ENCODE results near the gene ALKBH4. TPM values are rescaled to one million over a fixed set of nuclear protein-coding genes. Genes with fewer than 3 reads are reported as not detected.
"Not testable (repeated sequence)": the region's sequence is repeated elsewhere in the genome, so short reads cannot be mapped to it uniquely, and the experiment has no call there.

The ALKBH4 gene
- total and polyA plus RNA-seq, 11 donors, result 4.9 to 19.4 (median 6.8) TPM

- H3K9me3 ChIP-seq, result peaks cover 0 to 8% (median 0%) of the 10 kb centered on the region in 12 donors
- WGBS, 4 donors, result 64 to 75% (median 74%) methylated on average over 6 of the region's 6 CpGs
- intact Hi-C loops (cut with DNase I), result no loop called here
- H3K4me3 ChIP-seq, result no peak overlapping the region
- TF ChIP-seq, protein P1, sequence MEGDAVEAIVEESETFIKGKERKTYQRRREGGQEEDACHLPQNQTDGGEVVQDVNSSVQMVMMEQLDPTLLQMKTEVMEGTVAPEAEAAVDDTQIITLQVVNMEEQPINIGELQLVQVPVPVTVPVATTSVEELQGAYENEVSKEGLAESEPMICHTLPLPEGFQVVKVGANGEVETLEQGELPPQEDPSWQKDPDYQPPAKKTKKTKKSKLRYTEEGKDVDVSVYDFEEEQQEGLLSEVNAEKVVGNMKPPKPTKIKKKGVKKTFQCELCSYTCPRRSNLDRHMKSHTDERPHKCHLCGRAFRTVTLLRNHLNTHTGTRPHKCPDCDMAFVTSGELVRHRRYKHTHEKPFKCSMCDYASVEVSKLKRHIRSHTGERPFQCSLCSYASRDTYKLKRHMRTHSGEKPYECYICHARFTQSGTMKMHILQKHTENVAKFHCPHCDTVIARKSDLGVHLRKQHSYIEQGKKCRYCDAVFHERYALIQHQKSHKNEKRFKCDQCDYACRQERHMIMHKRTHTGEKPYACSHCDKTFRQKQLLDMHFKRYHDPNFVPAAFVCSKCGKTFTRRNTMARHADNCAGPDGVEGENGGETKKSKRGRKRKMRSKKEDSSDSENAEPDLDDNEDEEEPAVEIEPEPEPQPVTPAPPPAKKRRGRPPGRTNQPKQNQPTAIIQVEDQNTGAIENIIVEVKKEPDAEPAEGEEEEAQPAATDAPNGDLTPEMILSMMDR (IDR thresholded peaks at IDR 0.05), result no peak
- no peak for TF ChIP-seq POLR2A (IDR thresholded peaks at IDR 0.05)
- peaks cover 0 to 99% (median 86%) of the 10 kb centered on the region in 9 donors for H3K36me3 ChIP-seq
- ATAC-seq (no peak), DNase-seq (no peak)
- no peaks in the 10 kb centered on the region for H3K27me3 ChIP-seq
- H3K4me1 ChIP-seq, result peaks cover 0 to 11% (median 5%) of the 10 kb centered on the region in 12 donors
- H3K27ac ChIP-seq, result no peak overlapping the region
Measured at GRCh38 chr7:102410123-102410522, 54.5 kb downstream of the ALKBH4 start.

GRCh38 chr7:102409340-102409739, 55.3 kb downstream of the ALKBH4 start:
- Histone ChIP-seq H3K4me3 (no peak overlapping the region), H3K36me3 (peaks cover 0 to 99% (median 86%) of the 10 kb centered on the region in 9 donors), H3K9me3 (peaks cover 0 to 8% (median 0%) of the 10 kb centered on the region in 12 donors), H3K4me1 (peaks cover 0 to 11% (median 5%) of the 10 kb centered on the region in 12 donors), H3K27me3 (no peaks in the 10 kb centered on the region), H3K27ac (no peak overlapping the region)
- 95 to 100% (median 99%) methylated on average over 4 of the region's 4 CpGs for WGBS, 4 donors
- DNase-seq (no peak), ATAC-seq (no peak)
- no peak for TF ChIP-seq POLR2A (IDR thresholded peaks at IDR 0.05)
- TF ChIP-seq, protein P1 (IDR thresholded peaks at IDR 0.05), result no peak
- intact Hi-C loops (cut with DNase I), result loop anchor here in 1 of 10 donors (10.0 kb wide), 1 partner anchor 45 kb away; no protein-coding TSS in a partner anchor

- H3K9me3 ChIP-seq, H3K27ac ChIP-seq, ATAC-seq, DNase-seq, H3K27me3 ChIP-seq, H3K4me3 ChIP-seq: not testable (repeated sequence)
- WGBS, 4 donors, result 96 to 99% (median 97%) methylated on average over 6 of the region's 6 CpGs
- Histone ChIP-seq H3K36me3 (peaks cover 0 to 99% (median 88%) of the 10 kb centered on the region in 9 donors), H3K4me1 (peaks cover 0 to 11% (median 6%) of the 10 kb centered on the region in 12 donors)
- intact Hi-C loops (cut with DNase I), result loop anchor here in 1 of 10 donors (10.0 kb wide), 1 partner anchor 46 kb away; no protein-coding TSS in a partner anchor
Measured at GRCh38 chr7:102408530-102408929, 56.1 kb downstream of the ALKBH4 start.

DNA sequence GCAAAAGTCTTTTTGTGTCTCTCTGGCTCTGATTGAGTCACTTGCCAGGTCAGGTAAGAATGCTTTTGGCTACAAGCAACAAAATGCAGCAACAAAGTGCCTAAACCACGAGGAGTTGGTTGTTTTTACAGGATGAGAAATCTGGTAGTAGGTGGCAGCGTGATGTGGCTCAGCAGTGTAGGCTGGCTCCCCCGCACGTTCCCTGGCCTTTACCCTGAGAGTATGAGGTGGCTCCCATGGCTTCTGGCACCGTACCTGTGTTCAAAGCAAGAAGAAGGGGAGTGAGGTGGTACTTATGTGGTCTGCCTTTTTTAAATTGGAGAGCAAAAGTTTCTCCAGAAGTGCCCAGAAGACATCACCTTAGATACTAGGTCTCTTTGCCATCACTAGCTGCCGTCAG, 56.8 kb downstream of the ALKBH4 start:
- H3K27me3 ChIP-seq, result no peaks in the 10 kb centered on the region
- no peak overlapping the region for H3K4me3 ChIP-seq
- no peak for DNase-seq
- TF ChIP-seq POLR2A (IDR thresholded peaks at IDR 0.05), result no peak
- TF ChIP-seq, protein P1 (IDR thresholded peaks at IDR 0.05), result no peak
- no peak for ATAC-seq
- peaks cover 0 to 8% (median 0%) of the 10 kb centered on the region in 12 donors for H3K9me3 ChIP-seq
- 94 to 99% (median 94%) methylated on average over 6 of the region's 6 CpGs for WGBS, 4 donors
- H3K36me3 ChIP-seq, result peaks cover 0 to 100% (median 94%) of the 10 kb centered on the region in 9 donors
- peaks cover 0 to 11% (median 3%) of the 10 kb centered on the region in 12 donors for H3K4me1 ChIP-seq
- H3K27ac ChIP-seq, result no peak overlapping the region
- intact Hi-C loops (cut with DNase I), result loop anchor here in 1 of 10 donors (10.0 kb wide), 1 partner anchor 47 kb away; no protein-coding TSS in a partner anchor

Small RNA genes lying within 50 kb of the gene (microRNA-seq; reads per million reads assigned to microRNA genes)
- gene MIR4467 (0 to 3.1 (median 0.10) reads per million in 4 donors), gene MIR5090 (0 to 1.9 (median 0.74) reads per million in 4 donors)

Other genes with a start within 250 kb of the ALKBH4 start
- 1 to 10 TPM in 8 of 9 donors, under 1 TPM in 1; 1.00 to 5.7 (median 2.5) TPM for gene SH2B2, start 178.0 kb downstream of the ALKBH4 start, total RNA-seq
- gene SH2B2, start 178.0 kb downstream of the ALKBH4 start, polyA plus RNA-seq, result 1 to 10 TPM in 1 of 2 donors, under 1 TPM in 1; 0.50 to 2.2 TPM
- gene SPDYE6, start 108.4 kb downstream of the ALKBH4 start, total RNA-seq, result not detected
- gene SPDYE6, start 108.4 kb downstream of the ALKBH4 start, polyA plus RNA-seq, result under 1 TPM in 1 of 2 donors, not detected in 1; 0.15 TPM
- 10 to 100 TPM in 5 of 9 donors, 1 to 10 TPM in 4; 7.4 to 15.2 (median 11.4) TPM for gene PRKRIP1, start 68.5 kb downstream of the ALKBH4 start, total RNA-seq
- gene PRKRIP1, start 68.5 kb downstream of the ALKBH4 start, polyA plus RNA-seq, result 10 to 100 TPM; 15.1 TPM
- gene ORAI2, start 31.3 kb downstream of the ALKBH4 start, total RNA-seq, result 10 to 100 TPM in 2 of 9 donors, 1 to 10 TPM in 7; 1.9 to 22.0 (median 4.8) TPM
- gene ORAI2, start 31.3 kb downstream of the ALKBH4 start, polyA plus RNA-seq, result 10 to 100 TPM in 1 of 2 donors, 1 to 10 TPM in 1; 1.1 to 10.6 TPM
- gene LRWD1, start 121 bp upstream of the ALKBH4 start, total RNA-seq, result 10 to 100 TPM in 4 of 9 donors, 1 to 10 TPM in 5; 7.6 to 24.9 (median 9.7) TPM
- 10 to 100 TPM in 1 of 2 donors, 1 to 10 TPM in 1; 4.7 to 26.4 TPM for gene LRWD1, start 121 bp upstream of the ALKBH4 start, polyA plus RNA-seq
- gene POLR2J, start 14.1 kb upstream of the ALKBH4 start, total RNA-seq, result 10 to 100 TPM; 34.4 to 72.9 (median 47.4) TPM
- 100 to 1,000 TPM in 1 of 2 donors, 10 to 100 TPM in 1; 86.3 to 227 TPM for gene POLR2J, start 14.1 kb upstream of the ALKBH4 start, polyA plus RNA-seq
- gene RASA4B, start 52.9 kb upstream of the ALKBH4 start, total RNA-seq, result 10 to 100 TPM in 2 of 9 donors, 1 to 10 TPM in 7; 3.3 to 28.1 (median 7.1) TPM
- gene RASA4B, start 52.9 kb upstream of the ALKBH4 start, polyA plus RNA-seq, result 1 to 10 TPM; 2.7 to 3.2 TPM
- 10 to 100 TPM in 2 of 9 donors, 1 to 10 TPM in 7; 1.9 to 20.6 (median 5.7) TPM for gene UPK3BL2, start 78.8 kb upstream of the ALKBH4 start, total RNA-seq
- gene UPK3BL2, start 78.8 kb upstream of the ALKBH4 start, polyA plus RNA-seq, result 1 to 10 TPM; 1.2 to 5.8 TPM
- under 1 TPM in 1 of 9 donors, not detected in 8; 0.24 TPM for gene SPDYE2, start 86.4 kb upstream of the ALKBH4 start, total RNA-seq
- gene SPDYE2, start 86.4 kb upstream of the ALKBH4 start, polyA plus RNA-seq, result under 1 TPM in 1 of 2 donors, not detected in 1; 0.15 TPM
- gene POLR2J3, start 107.7 kb upstream of the ALKBH4 start, total RNA-seq, result 10 to 100 TPM in 6 of 9 donors, 1 to 10 TPM in 3; 4.8 to 32.9 (median 12.0) TPM
- gene POLR2J3, start 107.7 kb upstream of the ALKBH4 start, polyA plus RNA-seq, result 10 to 100 TPM; 31.7 to 67.7 TPM
- 100 to 1,000 TPM in 1 of 9 donors, 10 to 100 TPM in 5, 1 to 10 TPM in 3; 6.3 to 106 (median 14.9) TPM for gene RASA4, start 151.9 kb upstream of the ALKBH4 start, total RNA-seq
- gene RASA4, start 151.9 kb upstream of the ALKBH4 start, polyA plus RNA-seq, result 1 to 10 TPM; 8.1 to 9.4 TPM
- gene UPK3BL1, start 177.9 kb upstream of the ALKBH4 start, total RNA-seq, result 10 to 100 TPM in 7 of 9 donors, 1 to 10 TPM in 2; 6.0 to 29.2 (median 12.8) TPM
- gene UPK3BL1, start 177.9 kb upstream of the ALKBH4 start, polyA plus RNA-seq, result 10 to 100 TPM in 1 of 2 donors, 1 to 10 TPM in 1; 8.3 to 30.9 TPM
- not detected for gene SPDYE2B, start 185.5 kb upstream of the ALKBH4 start, total RNA-seq
- gene SPDYE2B, start 185.5 kb upstream of the ALKBH4 start, polyA plus RNA-seq, result not detected
- 10 to 100 TPM in 1 of 9 donors, 1 to 10 TPM in 6, under 1 TPM in 1, not detected in 1; 0.79 to 12.9 (median 3.3) TPM for gene POLR2J2, start 206.8 kb upstream of the ALKBH4 start, total RNA-seq
- gene POLR2J2, start 206.8 kb upstream of the ALKBH4 start, polyA plus RNA-seq, result 1 to 10 TPM in 1 of 2 donors, under 1 TPM in 1; 0.98 to 5.1 TPM

All from heart left ventricle (tissue), 16 donors.